Neural progenitor cell (in vitro differentiated cells): ENCODE results near the gene SBF1. TPM values are rescaled to one million over a fixed set of nuclear protein-coding genes. Genes with fewer than 3 reads are reported as not detected.

ENCODE experiments used
- DNase-seq: peaks from one replicate; pipeline ENCODE4 v3.0.0-alpha.2; 2016; ENCODE audit warnings: low spot score
- H2AFZ ChIP-seq: fragments of 200-600 bp; sonication (generic); replicated peaks from 2 replicates; pipeline ENCODE4 v1.6.1; 2016; ENCODE audit warnings: antibody characterized with exemption
- H3F3A ChIP-seq: fragments of 200-600 bp; sonication (generic); 2 replicates; pipeline ENCODE4 v1.6.1; 2016; ENCODE audit warnings: antibody characterized with exemption, low read depth
- H3K27ac ChIP-seq: fragments of 200-600 bp; sonication (generic); 2 replicates; pipeline ENCODE4 v1.5.1; 2016; ENCODE audit warnings: mild to moderate bottlenecking
- H3K27me3 ChIP-seq: fragments of 200-600 bp; sonication (generic); 2 replicates; pipeline ENCODE4 v1.6.1; 2016; ENCODE audit warnings: mild to moderate bottlenecking, moderate library complexity
- H3K36me3 ChIP-seq: fragments of 200-600 bp; sonication (generic); 2 replicates; pipeline ENCODE4 v1.5.1; 2016
- H3K4me1 ChIP-seq: fragments of 200-600 bp; sonication (generic); 2 replicates; pipeline ENCODE4 v1.6.1; 2016; ENCODE audit warnings: mixed run types
- H3K4me2 ChIP-seq: fragments of 200-600 bp; sonication (generic); 2 replicates; pipeline ENCODE4 v1.6.1; 2016
- H3K4me3 ChIP-seq: fragments of 200-600 bp; sonication (generic); 2 replicates; pipeline ENCODE4 v1.5.1; 2016
- H3K79me2 ChIP-seq: fragments of 200-600 bp; sonication (generic); 2 replicates; pipeline ENCODE4 v1.6.1; 2016; ENCODE audit warnings: low read depth
- H3K9ac ChIP-seq: fragments of 200-600 bp; sonication (generic); 2 replicates; pipeline ENCODE4 v1.6.1; 2016
- H3K9me3 ChIP-seq: fragments of 200-600 bp; sonication (generic); 2 replicates; pipeline ENCODE4 v1.5.1; 2016; ENCODE audit warnings: low read depth
- H4K20me1 ChIP-seq: fragments of 200-600 bp; sonication (generic); 2 replicates; pipeline ENCODE4 v1.6.1; 2016; ENCODE audit warnings: low read depth
- H3K27ac Mint-ChIP-seq: 3 replicates; pipeline ENCODE4 v1.8.0; 2021; ENCODE audit warnings: mixed read lengths
- H3K27me3 Mint-ChIP-seq: 2 replicates; pipeline ENCODE4 v1.8.0; 2022; ENCODE audit warnings: low read depth, mild to moderate bottlenecking, inconsistent platforms, moderate library complexity, mixed read lengths; ENCODE audit not compliant: insufficient read depth
- H3K36me3 Mint-ChIP-seq: 3 replicates; pipeline ENCODE4 v1.8.0; 2021; ENCODE audit warnings: mixed read lengths
- H3K4me1 Mint-ChIP-seq: 3 replicates; pipeline ENCODE4 v1.8.0; 2021; ENCODE audit warnings: mixed read lengths
- H3K4me3 Mint-ChIP-seq: 3 replicates; pipeline ENCODE4 v1.8.0; 2021; ENCODE audit warnings: mild to moderate bottlenecking, moderate library complexity, mixed read lengths
- H3K9me3 Mint-ChIP-seq: 3 replicates; pipeline ENCODE4 v1.8.0; 2020; ENCODE audit warnings: mixed read lengths
- EZH2 ChIP-seq: fragments of 200-600 bp; sonication (generic); IDR thresholded peaks from 2 replicates; pipeline ENCODE4 v1.6.1; 2017; ENCODE audit warnings: antibody characterized with exemption, mild to moderate bottlenecking, moderate library complexity
- EZH2phosphoT487 ChIP-seq: fragments of 200-600 bp; sonication (generic); IDR thresholded peaks from 2 replicates; pipeline ENCODE4 v1.6.1; 2017; ENCODE audit warnings: antibody characterized with exemption
- total RNA-seq: library from RNA; depleted of rRNA; stranded (reverse); fragments of >200 nt; gene quantifications from 2 replicates; pipeline ENCODE4 v1.2.3, GENCODE V29; 2015; ENCODE audit warnings: low replicate concordance
- TF ChIP-seq, protein P1 (sequence below): fragments of 200-600 bp; sonication (generic); IDR thresholded peaks from 2 replicates; pipeline ENCODE4 v1.5.1; 2017; ENCODE audit warnings: antibody characterized with exemption, mild to moderate bottlenecking

The SBF1 gene
- total RNA-seq, 1 donor from 2014 or later: 25.8 TPM

- Histone ChIP-seq H3K9ac (no peak overlapping the region), H3K79me2 (peaks cover 33% of the 10 kb centered on the region), H3K4me2 (peak overlapping the region; percentile 98), H4K20me1 (peaks cover 25% of the 10 kb centered on the region), H3K9me3 (no peaks in the 10 kb centered on the region), H3K4me1 (peaks cover 16% of the 10 kb centered on the region), H3K36me3 (no peaks in the 10 kb centered on the region), H3K27me3 (no peaks in the 10 kb centered on the region), H3F3A (peaks cover 6% of the 10 kb centered on the region), H3K27ac (no peak overlapping the region), H2AFZ (no peak overlapping the region), H3K4me3 (peak overlapping the region; percentile 72)
- H3K36me3 Mint-ChIP-seq: peaks cover 2% of the 10 kb centered on the region
- DNase-seq: no peak
- H3K9me3 Mint-ChIP-seq: no peaks in the 10 kb centered on the region
- H3K27me3 Mint-ChIP-seq: no peaks in the 10 kb centered on the region
- peaks cover 11% of the 10 kb centered on the region for H3K4me1 Mint-ChIP-seq
- H3K27ac Mint-ChIP-seq: no peak overlapping the region
- peak overlapping the region; percentile 97 for H3K4me3 Mint-ChIP-seq
- no peak for TF ChIP-seq EZH2phosphoT487
Measured at GRCh38 chr22:50505776-50506610, 31.2 kb upstream of the SBF1 start.

GRCh38 chr22:50505276-50505775 lies 30.5 kb upstream of the SBF1 start:
- no peaks in the 10 kb centered on the region for H3K9me3 ChIP-seq
- no peak overlapping the region for H2AFZ ChIP-seq
- Mint-ChIP-seq H3K4me1 (peaks cover 11% of the 10 kb centered on the region), H3K4me3 (no peak overlapping the region), H3K27me3 (no peaks in the 10 kb centered on the region), H3K9me3 (no peaks in the 10 kb centered on the region), H3K36me3 (peaks cover 4% of the 10 kb centered on the region), H3K27ac (no peak overlapping the region)
- peaks cover 16% of the 10 kb centered on the region for H3K4me1 ChIP-seq
- H3K4me2 ChIP-seq: no peak overlapping the region
- H3K27ac ChIP-seq: no peak overlapping the region
- H3K79me2 ChIP-seq: peaks cover 27% of the 10 kb centered on the region
- H3K36me3 ChIP-seq: no peaks in the 10 kb centered on the region
- no peak overlapping the region for H3K4me3 ChIP-seq
- no peak for DNase-seq
- no peaks in the 10 kb centered on the region for H3K27me3 ChIP-seq
- TF ChIP-seq EZH2: no peak
- TF ChIP-seq, protein P1, sequence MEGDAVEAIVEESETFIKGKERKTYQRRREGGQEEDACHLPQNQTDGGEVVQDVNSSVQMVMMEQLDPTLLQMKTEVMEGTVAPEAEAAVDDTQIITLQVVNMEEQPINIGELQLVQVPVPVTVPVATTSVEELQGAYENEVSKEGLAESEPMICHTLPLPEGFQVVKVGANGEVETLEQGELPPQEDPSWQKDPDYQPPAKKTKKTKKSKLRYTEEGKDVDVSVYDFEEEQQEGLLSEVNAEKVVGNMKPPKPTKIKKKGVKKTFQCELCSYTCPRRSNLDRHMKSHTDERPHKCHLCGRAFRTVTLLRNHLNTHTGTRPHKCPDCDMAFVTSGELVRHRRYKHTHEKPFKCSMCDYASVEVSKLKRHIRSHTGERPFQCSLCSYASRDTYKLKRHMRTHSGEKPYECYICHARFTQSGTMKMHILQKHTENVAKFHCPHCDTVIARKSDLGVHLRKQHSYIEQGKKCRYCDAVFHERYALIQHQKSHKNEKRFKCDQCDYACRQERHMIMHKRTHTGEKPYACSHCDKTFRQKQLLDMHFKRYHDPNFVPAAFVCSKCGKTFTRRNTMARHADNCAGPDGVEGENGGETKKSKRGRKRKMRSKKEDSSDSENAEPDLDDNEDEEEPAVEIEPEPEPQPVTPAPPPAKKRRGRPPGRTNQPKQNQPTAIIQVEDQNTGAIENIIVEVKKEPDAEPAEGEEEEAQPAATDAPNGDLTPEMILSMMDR: no peak
- TF ChIP-seq EZH2phosphoT487: no peak
- peaks cover 6% of the 10 kb centered on the region for H3F3A ChIP-seq
- H4K20me1 ChIP-seq: peaks cover 25% of the 10 kb centered on the region
- H3K9ac ChIP-seq: no peak overlapping the region

DNA sequence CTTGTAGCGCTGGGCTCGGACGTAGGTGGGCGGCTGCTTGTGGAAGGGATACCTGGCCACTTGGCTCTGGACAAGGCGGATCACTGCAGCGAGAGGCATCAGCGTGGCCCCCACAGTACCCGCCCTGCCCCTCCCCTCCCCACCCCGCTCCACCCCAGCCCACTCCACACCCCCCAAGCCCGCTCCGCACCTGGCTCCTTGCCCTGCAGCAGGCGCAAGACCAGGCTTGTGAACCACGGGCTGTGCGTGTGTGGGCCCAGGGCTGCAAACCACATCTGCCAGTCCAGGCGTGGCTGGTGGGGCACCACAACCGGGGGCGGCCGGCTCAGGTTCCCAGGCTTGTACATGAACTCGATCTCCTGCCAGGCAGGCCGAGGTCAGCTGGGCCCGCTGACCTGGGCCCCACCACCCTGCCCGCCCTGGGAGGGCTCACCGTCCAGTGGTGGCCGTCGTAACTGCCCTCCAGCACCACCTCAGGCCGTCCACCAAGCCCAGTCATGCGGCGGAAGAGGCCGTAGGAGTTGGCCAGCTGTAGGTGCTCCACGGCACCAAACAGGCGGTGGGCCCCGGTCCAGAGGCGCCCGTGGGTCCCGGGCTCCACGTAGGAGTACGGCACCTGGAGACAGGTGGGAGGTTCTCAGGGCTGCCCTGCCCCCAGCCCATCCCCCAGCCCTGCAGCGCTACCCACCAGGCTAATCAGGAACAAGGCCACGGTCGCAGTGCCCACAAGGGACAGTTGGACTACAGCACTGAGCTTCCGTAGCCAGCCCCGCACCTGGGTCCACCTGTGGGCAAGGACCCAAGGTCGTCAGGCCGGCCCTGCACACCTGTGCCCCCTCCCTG lies 29.8 kb upstream of the SBF1 start:
- Histone ChIP-seq H2AFZ (no peak overlapping the region), H3K27me3 (no peaks in the 10 kb centered on the region), H3K36me3 (no peaks in the 10 kb centered on the region), H3K4me1 (peaks cover 16% of the 10 kb centered on the region), H3K4me2 (no peak overlapping the region), H4K20me1 (peaks cover 23% of the 10 kb centered on the region), H3K9me3 (no peaks in the 10 kb centered on the region), H3K4me3 (no peak overlapping the region), H3K27ac (no peak overlapping the region), H3F3A (peaks cover 6% of the 10 kb centered on the region), H3K9ac (no peak overlapping the region), H3K79me2 (peaks cover 19% of the 10 kb centered on the region)
- Mint-ChIP-seq H3K4me3 (no peak overlapping the region), H3K27ac (no peak overlapping the region), H3K27me3 (no peaks in the 10 kb centered on the region), H3K9me3 (no peaks in the 10 kb centered on the region), H3K36me3 (peaks cover 4% of the 10 kb centered on the region), H3K4me1 (peaks cover 9% of the 10 kb centered on the region)
- no peak for DNase-seq
- TF ChIP-seq EZH2 (no peak), EZH2phosphoT487 (no peak)
- TF ChIP-seq, protein P1: no peak
